T-cell (primary cell): ENCODE results near the gene CD58. TPM values are rescaled to one million over a fixed set of nuclear protein-coding genes. Genes with fewer than 3 reads are reported as not detected.

Experiments used
- ATAC-seq, 4 experiments: fragments of 200-7000 bp in 3 of 4; fragments of 150-1000 bp in 1 of 4; cut with Tn5 transposase; replicated peaks in 1 of 4; 1 replicate in 3 of 4; 2 replicates in 1 of 4; pipeline ENCODE4 v1.10.0; 2021; ENCODE audit warnings: moderate library complexity in 3 of 4, mild to moderate bottlenecking in 2 of 4, moderate number of reproducible peaks in 1 of 4
- CTCF ChIA-PET, 2 donors: fragments of 300-600 bp; sonication (Branson Sonifier 250); formaldehyde crosslinking; loops; one replicate each; lab custom pipeline; 2022; ENCODE audit warnings: antibody characterized with exemption in 2 of 2; lab: Charles Lee
- POLR2A ChIA-PET, 2 donors: fragments of 300-600 bp; sonication (Branson Sonifier 250); formaldehyde crosslinking; loops; one replicate each; lab custom pipeline; 2022; ENCODE audit warnings: antibody characterized with exemption in 2 of 2; lab: Charles Lee
- DNase-seq, 35 experiments: peaks; one replicate each; pipeline versions ENCODE4 v3.0.0 to v3.0.0-alpha.2; 2013 to 2023
- H3K27ac ChIP-seq: one replicate; pipeline ENCODE4 v1.5.1; 2013; ENCODE audit warnings: low read length
- H3K27me3 ChIP-seq, 2 experiments: replicated peaks in 1 of 2; 1 replicate in 1 of 2; 2 replicates in 1 of 2; pipeline versions ENCODE4 v1.6.1 to v1.7.0; 2013; ENCODE audit warnings: low read length in 1 of 2, mixed read lengths in 1 of 2; ENCODE audit not compliant: control insufficient read depth in 2 of 2, insufficient read depth in 2 of 2; ENCODE audit errors: extremely low read depth in 1 of 2
- H3K36me3 ChIP-seq, 2 donors: 1 replicate in 1 of 2; 2 replicates in 1 of 2; pipeline versions ENCODE4 v1.6.1 to v1.7.0; 2013; ENCODE audit warnings: low read length in 1 of 2; ENCODE audit not compliant: control insufficient read depth in 2 of 2, insufficient read depth in 1 of 2; ENCODE audit errors: extremely low read depth in 1 of 2
- H3K4me1 ChIP-seq, 2 experiments: 1 replicate in 1 of 2; 2 replicates in 1 of 2; pipeline versions ENCODE4 v1.6.1 to v1.7.0; 2013; ENCODE audit warnings: low read length in 2 of 2, mixed read lengths in 1 of 2; ENCODE audit not compliant: insufficient read depth in 2 of 2, control insufficient read depth in 1 of 2; ENCODE audit errors: extremely low read depth in 1 of 2
- H3K4me3 ChIP-seq, 2 donors: 1 replicate in 1 of 2; 2 replicates in 1 of 2; pipeline versions ENCODE4 v1.5.1 to v1.7.0; 2013; ENCODE audit warnings: mild to moderate bottlenecking in 2 of 2, low read length in 1 of 2, moderate library complexity in 1 of 2; ENCODE audit not compliant: control insufficient read depth in 1 of 2; ENCODE audit errors: extremely low read depth in 1 of 2
- H3K9me3 ChIP-seq: 2 replicates; pipeline ENCODE4 v1.7.0; 2013
- H3K27ac Mint-ChIP-seq, 2 donors: one replicate each; pipeline ENCODE4 v1.8.0; 2020 to 2021; ENCODE audit warnings: mild to moderate bottlenecking in 2 of 2, mixed read lengths in 2 of 2
- H3K27me3 Mint-ChIP-seq, 2 donors: one replicate each; pipeline ENCODE4 v1.8.0; 2021 to 2022; ENCODE audit warnings: mixed read lengths in 2 of 2
- H3K36me3 Mint-ChIP-seq: one replicate; pipeline ENCODE4 v1.8.0; 2021; ENCODE audit warnings: mixed read lengths
- H3K4me1 Mint-ChIP-seq, 3 donors: one replicate each; pipeline ENCODE4 v1.8.0; 2020 to 2022; ENCODE audit warnings: mixed read lengths in 3 of 3, mild to moderate bottlenecking in 1 of 3
- H3K4me3 Mint-ChIP-seq, 3 donors: one replicate each; pipeline ENCODE4 v1.8.0; 2020 to 2022; ENCODE audit warnings: mild to moderate bottlenecking in 3 of 3, mixed read lengths in 3 of 3, moderate library complexity in 3 of 3
- H3K9me3 Mint-ChIP-seq, 3 donors: one replicate each; pipeline ENCODE4 v1.8.0; 2020 to 2022; ENCODE audit warnings: mixed read lengths in 3 of 3
- WGBS: methylation state at CpG from one replicate; pipeline ENCODE4 v1.1.5; 2013; ENCODE audit warnings: missing lambda C conversion rate; ENCODE audit not compliant: insufficient coverage; 5-methylcytosine and 5-hydroxymethylcytosine counted together
- total RNA-seq, 35 experiments: library from RNA in 6 of 35; stranded (reverse) in 6 of 35; fragments of 120-200 nt in 1 of 35; gene quantifications; one replicate each; pipeline versions ENCODE4 v1.2.1 to v1.2.4 and lab custom pipeline; 2013 to 2026

CD58 gene
- total RNA-seq, 5 donors from 2014 or later (not counting 1 experiment from before 2014, with no cell fraction given) = 8.9 to 20.5 (median 16.9) TPM

- Histone ChIP-seq H3K27me3 (no peaks in the 10 kb centered on the region), H3K27ac (no peak overlapping the region), H3K36me3 (no peaks in the 10 kb centered on the region), H3K4me1 (peaks cover 0 to 14% of the 10 kb centered on the region in 2 experiments), H3K9me3 (no peaks in the 10 kb centered on the region), H3K4me3 (no peak overlapping the region)
- no peak overlapping the region for H3K27ac Mint-ChIP-seq
- no peaks in the 10 kb centered on the region for H3K27me3 Mint-ChIP-seq
- no peak overlapping the region for H3K4me3 Mint-ChIP-seq
- ChIA-PET CTCF (interaction anchor here (0.9 to 1.2 kb wide), 3 partner anchors 9 to 355 kb away, joined by 3 to 6 read pairs (median 3); no protein-coding TSS in a partner anchor), POLR2A (no interaction called here)
- H3K9me3 Mint-ChIP-seq = no peaks in the 10 kb centered on the region
- H3K36me3 Mint-ChIP-seq = no peaks in the 10 kb centered on the region
- peaks cover 6 to 22% (median 14%) of the 10 kb centered on the region in 3 donors for H3K4me1 Mint-ChIP-seq
- 95% methylated on average over 12 of the region's 12 CpGs for WGBS
- ATAC-seq = no peak
- no peak for DNase-seq
Observed at GRCh38 chr1:116494353-116494692, 76.5 kb downstream of the CD58 start.

- H3K4me1 Mint-ChIP-seq = peaks cover 2 to 16% (median 9%) of the 10 kb centered on the region in 3 donors
- POLR2A ChIA-PET = no interaction called here
Observed at GRCh38 chr1:116493484-116494352, 77.1 kb downstream of the CD58 start.

DNA sequence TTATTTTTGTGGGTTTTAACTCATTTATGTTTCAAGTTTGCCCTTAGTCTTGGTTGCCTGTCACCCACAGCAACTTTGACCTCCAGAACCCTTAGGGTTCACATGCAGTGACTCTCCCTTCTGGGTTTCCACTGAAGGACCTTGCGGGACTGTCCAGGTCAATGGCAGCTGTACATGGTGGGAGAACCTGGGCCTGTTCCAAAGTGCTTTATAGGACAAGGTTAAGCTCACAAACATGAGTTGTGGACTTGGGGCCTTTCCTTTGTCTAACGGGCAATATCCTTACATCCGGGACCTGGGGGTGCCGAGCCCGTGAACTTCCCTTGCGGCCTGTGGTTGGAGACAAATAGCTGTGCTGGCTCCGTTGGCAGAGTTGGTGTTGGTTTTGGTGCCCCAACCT is 77.8 kb downstream of the CD58 start:
- Mint-ChIP-seq H3K4me3 (no peak overlapping the region), H3K4me1 (peaks cover 2 to 16% (median 8%) of the 10 kb centered on the region in 3 donors), H3K9me3 (no peaks in the 10 kb centered on the region), H3K27ac (no peak overlapping the region), H3K27me3 (no peaks in the 10 kb centered on the region), H3K36me3 (no peaks in the 10 kb centered on the region)
- WGBS = 100% methylated on average over 6 of the region's 7 CpGs
- Histone ChIP-seq H3K4me3 (no peak overlapping the region), H3K27ac (no peak overlapping the region), H3K9me3 (no peaks in the 10 kb centered on the region), H3K27me3 (no peaks in the 10 kb centered on the region), H3K36me3 (no peaks in the 10 kb centered on the region), H3K4me1 (peaks cover 0 to 6% of the 10 kb centered on the region in 2 experiments)
- ATAC-seq (no peak), DNase-seq (no peak)
- POLR2A ChIA-PET = interaction anchor here in 1 of 2 donors (0.7 kb wide), 1 partner anchor 781 kb away, joined by 7 read pairs; no protein-coding TSS in a partner anchor
- CTCF ChIA-PET = no interaction called here

More at GRCh38 chr1:116493484-116494352, 77.1 kb downstream of the CD58 start:
- CTCF ChIA-PET = interaction anchor here (1.1 to 1.2 kb wide), 2 partner anchors 8 kb away, joined by 3 to 6 read pairs; no protein-coding TSS in a partner anchor
- Mint-ChIP-seq H3K27me3 (no peaks in the 10 kb centered on the region), H3K9me3 (no peaks in the 10 kb centered on the region), H3K27ac (no peak overlapping the region), H3K36me3 (no peaks in the 10 kb centered on the region), H3K4me3 (no peak overlapping the region)
- no peaks in the 10 kb centered on the region for H3K9me3 ChIP-seq
- no peak overlapping the region for H3K27ac ChIP-seq
- ATAC-seq = no peak
- peaks cover 0 to 8% of the 10 kb centered on the region in 2 experiments for H3K4me1 ChIP-seq
- no peak for DNase-seq
- H3K27me3 ChIP-seq = no peaks in the 10 kb centered on the region
- WGBS = 96% methylated on average over 22 of the region's 29 CpGs
- no peak overlapping the region for H3K4me3 ChIP-seq
- no peaks in the 10 kb centered on the region for H3K36me3 ChIP-seq

DNA sequence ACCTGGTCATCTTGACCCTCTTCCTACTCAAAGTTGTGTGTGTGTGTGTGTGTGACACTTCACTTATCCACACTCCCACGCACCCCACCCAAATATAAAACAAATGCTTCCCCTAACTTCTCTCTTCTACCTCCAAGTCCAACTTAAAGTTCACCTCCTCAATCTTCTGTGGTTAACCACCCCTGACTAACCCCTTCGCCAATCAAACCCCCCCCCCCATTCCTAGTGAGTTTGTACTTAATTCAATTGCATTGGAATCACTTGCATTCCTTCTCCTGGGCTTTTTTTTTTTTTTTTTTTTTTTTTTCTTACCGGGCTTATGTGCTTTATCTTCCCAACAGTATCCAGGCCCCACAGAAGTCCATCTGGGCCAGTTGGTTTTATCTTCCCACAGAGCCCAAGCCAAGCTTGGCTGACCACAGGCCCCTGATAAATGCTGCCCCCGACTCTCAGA is 78.4 kb downstream of the CD58 start:
- no peak for DNase-seq
- H3K27me3 Mint-ChIP-seq = no peaks in the 10 kb centered on the region
- ChIA-PET CTCF (interaction anchor here in 1 of 2 donors (0.6 to 2.3 kb wide), 2 partner anchors 353 to 575 kb away, joined by 4 to 11 read pairs; no protein-coding TSS in a partner anchor), POLR2A (interaction anchor here in 1 of 2 donors (0.7 kb wide), 1 partner anchor 780 kb away, joined by 7 read pairs; no protein-coding TSS in a partner anchor)
- Histone ChIP-seq H3K4me1 (peaks cover 0 to 6% of the 10 kb centered on the region in 2 experiments), H3K27me3 (no peaks in the 10 kb centered on the region), H3K36me3 (no peaks in the 10 kb centered on the region), H3K9me3 (no peaks in the 10 kb centered on the region), H3K4me3 (no peak overlapping the region), H3K27ac (no peak overlapping the region)
- H3K27ac Mint-ChIP-seq = no peak overlapping the region
- no peak for ATAC-seq
- WGBS = 63% methylated on average over 2 of the region's 4 CpGs
- H3K9me3 Mint-ChIP-seq = no peaks in the 10 kb centered on the region
- H3K4me3 Mint-ChIP-seq = no peak overlapping the region
- peaks cover 2 to 16% (median 8%) of the 10 kb centered on the region in 3 donors for H3K4me1 Mint-ChIP-seq
- H3K36me3 Mint-ChIP-seq = no peaks in the 10 kb centered on the region

GRCh38 chr1:116491700-116492357 is 79.0 kb downstream of the CD58 start:
- POLR2A ChIA-PET = no interaction called here
- H3K27ac Mint-ChIP-seq = no peak overlapping the region
- CTCF ChIA-PET = interaction anchor here in 1 of 2 donors (2.3 kb wide), 1 partner anchor 352 kb away, joined by 11 read pairs; no protein-coding TSS in a partner anchor

DNA sequence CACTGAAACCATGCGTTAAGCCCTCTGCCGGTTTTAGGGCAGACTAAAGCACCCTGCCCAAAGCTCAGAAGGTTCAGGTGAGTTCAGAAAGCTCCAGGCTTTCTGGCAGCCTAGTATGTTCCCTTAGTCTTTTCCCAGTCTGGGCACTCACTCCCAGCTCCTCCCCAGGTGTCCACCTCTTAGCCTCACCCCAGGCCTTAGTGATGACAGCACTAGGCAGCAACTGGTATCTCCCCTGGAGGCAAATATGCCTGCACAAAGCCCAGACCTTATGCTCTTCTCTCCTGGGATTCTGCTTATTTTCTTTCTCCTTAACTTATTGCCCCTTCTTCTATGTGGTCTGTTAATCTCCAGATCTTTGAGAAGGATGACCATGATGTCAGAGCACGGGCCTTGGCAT is 80.2 kb downstream of the CD58 start:
- Mint-ChIP-seq H3K27me3 (no peaks in the 10 kb centered on the region), H3K4me3 (no peak overlapping the region), H3K36me3 (no peaks in the 10 kb centered on the region), H3K4me1 (peaks cover 0 to 10% (median 2%) of the 10 kb centered on the region in 3 donors), H3K9me3 (no peaks in the 10 kb centered on the region), H3K27ac (no peak overlapping the region)
- WGBS = 100% methylated on average over 3 of the region's 3 CpGs
- no peak for DNase-seq
- Histone ChIP-seq H3K36me3 (no peaks in the 10 kb centered on the region), H3K9me3 (no peaks in the 10 kb centered on the region), H3K27me3 (no peaks in the 10 kb centered on the region), H3K4me3 (no peak overlapping the region), H3K27ac (no peak overlapping the region), H3K4me1 (no peaks in the 10 kb centered on the region)
- ATAC-seq = no peak
- ChIA-PET POLR2A (no interaction called here), CTCF (interaction anchor here in 1 of 2 donors (2.3 kb wide), 1 partner anchor 351 kb away, joined by 11 read pairs; no protein-coding TSS in a partner anchor)

More at GRCh38 chr1:116491700-116492357, 79.0 kb downstream of the CD58 start:
- H3K9me3 ChIP-seq = no peaks in the 10 kb centered on the region
- Mint-ChIP-seq H3K9me3 (no peaks in the 10 kb centered on the region), H3K4me1 (peaks cover 2 to 13% (median 6%) of the 10 kb centered on the region in 3 donors), H3K36me3 (no peaks in the 10 kb centered on the region), H3K4me3 (no peak overlapping the region), H3K27me3 (no peaks in the 10 kb centered on the region)
- no peaks in the 10 kb centered on the region for H3K27me3 ChIP-seq
- H3K4me3 ChIP-seq = no peak overlapping the region
- H3K27ac ChIP-seq = no peak overlapping the region
- DNase-seq (no peak), ATAC-seq (no peak)
- WGBS = 83% methylated on average over 1 of the region's 5 CpGs
- peaks cover 0 to 6% of the 10 kb centered on the region in 2 experiments for H3K4me1 ChIP-seq
- H3K36me3 ChIP-seq = no peaks in the 10 kb centered on the region
